Left lung (tissue), 10 donors: ENCODE results near the gene DHDDS. TPM values are rescaled to one million over a fixed set of nuclear protein-coding genes. Genes with fewer than 3 reads are reported as not detected.
"Not testable (repeated sequence)": the region's sequence is repeated elsewhere in the genome, so short reads cannot be mapped to it uniquely, and the experiment has no call there.

ENCODE experiments used
- ATAC-seq: fragments of 200-7000 bp; cut with Tn5 transposase; one replicate; pipeline ENCODE4 v1.9.1; 2020; ENCODE audit warnings: moderate library complexity
- DNase-seq, 4 donors: peaks; one replicate each; pipeline ENCODE4 v3.0.0-alpha.2; 2013 to 2020
- H3K27ac ChIP-seq, 2 donors: fragments of 200-600 bp; sonication (generic) in 1 of 2; one replicate each; pipeline versions ENCODE4 v1.5.0 to v1.8.0; 2020 to 2021
- H3K27me3 ChIP-seq, 2 donors: fragments of 200-600 bp; sonication (generic) in 1 of 2; one replicate each; pipeline versions ENCODE4 v1.5.0 to v1.8.0; 2020 to 2021
- H3K36me3 ChIP-seq, 2 donors: fragments of 200-600 bp; sonication (generic) in 1 of 2; one replicate each; pipeline versions ENCODE4 v1.5.0 to v1.8.0; 2020 to 2021
- H3K4me1 ChIP-seq, 2 donors: fragments of 200-600 bp; one replicate each; pipeline ENCODE4 v1.8.0; 2021
- H3K4me3 ChIP-seq, 2 donors: fragments of 200-600 bp; sonication (generic) in 1 of 2; one replicate each; pipeline versions ENCODE4 v1.5.0 to v1.8.0; 2020 to 2021; ENCODE audit warnings: mild to moderate bottlenecking in 1 of 2
- H3K9me3 ChIP-seq, 2 donors: fragments of 200-600 bp; sonication (generic) in 1 of 2; one replicate each; pipeline versions ENCODE4 v1.5.0 to v1.8.0; 2020 to 2021
- CTCF ChIP-seq, 2 donors: fragments of 200-600 bp; sonication (generic) in 1 of 2; IDR thresholded peaks; one replicate each; pipeline versions ENCODE4 v1.5.0 to v1.8.0; 2021; ENCODE audit warnings: antibody characterized with exemption in 2 of 2
- intact Hi-C, 2 donors: fragments of 100-400 bp; cut with DNase I; formaldehyde crosslinking; loops; one replicate each; pipeline versions ENCODE4 v1.11.2 to v1.14.2; 2022
- polyA plus RNA-seq, 6 donors: library from polyadenylated mRNA; unstranded; fragments of 120-200 nt; gene quantifications; one replicate each; pipeline ENCODE4 v1.2.1, GENCODE V29; 2013; ENCODE audit not compliant: insufficient read length in 6 of 6
- total RNA-seq, 2 donors: library from RNA; stranded (reverse); fragmentation: NEBNext Ultra II Directional; extraction: Animal tissue kit (Norgen Biotek cat#: 25700); gene quantifications; one replicate each; pipeline ENCODE4 v1.2.1, GENCODE V29; 2021
- donor health status: DM: no; HTN: yes; CAD: no.
- donor health status: DM: no; HTN: no; CAD: no.

Gene DHDDS
- total and polyA plus RNA-seq, 8 donors = 34.5 to 56.0 (median 36.1) TPM

GRCh38 chr1:26493267-26493666 is 61.1 kb downstream of the DHDDS start:
- no peaks in the 10 kb centered on the region for H3K4me1 ChIP-seq
- H3K27me3 ChIP-seq = no peaks in the 10 kb centered on the region
- H3K4me3 ChIP-seq = no peak overlapping the region
- intact Hi-C loops = no loop called here
- no peak overlapping the region for H3K27ac ChIP-seq
- no peak for DNase-seq
- ATAC-seq = no peak
- H3K9me3 ChIP-seq = no peaks in the 10 kb centered on the region
- no peak for TF ChIP-seq CTCF (IDR thresholded peaks at IDR 0.05)
- no peaks in the 10 kb centered on the region for H3K36me3 ChIP-seq

DNA sequence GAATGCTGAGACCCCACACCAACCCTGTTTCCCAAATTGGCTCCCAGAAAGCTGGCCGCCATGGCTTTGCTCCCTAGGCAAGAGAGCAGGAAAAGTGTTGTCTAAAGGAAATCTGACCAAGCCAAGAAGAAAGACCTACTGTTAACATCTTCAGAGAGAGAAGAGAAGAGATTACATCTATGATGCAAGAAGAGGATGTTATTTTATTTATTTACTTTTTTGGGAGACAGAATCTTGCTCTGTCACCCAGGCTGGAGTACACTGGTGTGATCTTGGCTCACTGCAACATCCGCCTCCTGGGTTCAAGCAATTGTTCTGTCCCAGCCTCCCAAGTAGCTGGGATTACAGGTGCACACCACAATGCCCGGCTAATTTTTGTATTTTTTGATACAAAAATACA is 61.8 kb downstream of the DHDDS start:
- Histone ChIP-seq H3K36me3 (no peaks in the 10 kb centered on the region), H3K4me1 (no peaks in the 10 kb centered on the region), H3K4me3 (no peak overlapping the region), H3K27ac (no peak overlapping the region), H3K9me3 (no peaks in the 10 kb centered on the region), H3K27me3 (no peaks in the 10 kb centered on the region)
- ATAC-seq (no peak), DNase-seq (no peak)
- intact Hi-C loops = no loop called here
- no peak for TF ChIP-seq CTCF (IDR thresholded peaks at IDR 0.05)

- Histone ChIP-seq H3K4me1 (peaks cover 0 to 15% of the 10 kb centered on the region in 2 donors), H3K36me3 (no peaks in the 10 kb centered on the region), H3K27me3 (no peaks in the 10 kb centered on the region), H3K27ac (no peak overlapping the region), H3K9me3 (no peaks in the 10 kb centered on the region), H3K4me3 (no peak overlapping the region)
- intact Hi-C loops = no loop called here
- TF ChIP-seq CTCF (IDR thresholded peaks at IDR 0.05) = no peak
- DNase-seq (peak in 2 of 4 donors; percentile 69 to 91), ATAC-seq (no peak)
Observed at GRCh38 chr1:26496861-26497260, 64.7 kb downstream of the DHDDS start.

GRCh38 chr1:26498894-26499293 is 66.8 kb downstream of the DHDDS start:
- Histone ChIP-seq H3K4me3 (no peak overlapping the region), H3K4me1 (peaks cover 0 to 19% of the 10 kb centered on the region in 2 donors), H3K36me3 (no peaks in the 10 kb centered on the region), H3K27ac (no peak overlapping the region), H3K9me3 (no peaks in the 10 kb centered on the region), H3K27me3 (no peaks in the 10 kb centered on the region)
- intact Hi-C loops = no loop called here
- DNase-seq (no peak), ATAC-seq (no peak)
- TF ChIP-seq CTCF (IDR thresholded peaks at IDR 0.05) = no peak

GRCh38 chr1:26500488-26501175 is 68.5 kb downstream of the DHDDS start:
- intact Hi-C loops = no loop called here
- TF ChIP-seq CTCF (IDR thresholded peaks at IDR 0.05) = no peak
- Histone ChIP-seq H3K27me3 (no peaks in the 10 kb centered on the region), H3K4me1 (peaks cover 0 to 19% of the 10 kb centered on the region in 2 donors), H3K36me3 (no peaks in the 10 kb centered on the region), H3K9me3 (no peaks in the 10 kb centered on the region), H3K4me3 (peak overlapping the region; percentile 60 to 82), H3K27ac (peak overlapping the region; percentile 95)
- DNase-seq (peak; percentile 86 to 99 (median 90)), ATAC-seq (peak; percentile 93)

- H3K9me3 ChIP-seq, H3K4me3 ChIP-seq, H3K4me1 ChIP-seq, H3K36me3 ChIP-seq, intact Hi-C loops, H3K27me3 ChIP-seq, DNase-seq: not testable (repeated sequence)
- peak overlapping the region in 1 of 2 donors; percentile 18 for H3K27ac ChIP-seq
- peak; percentile 91 for ATAC-seq
Observed at GRCh38 chr1:26510711-26511110, 78.6 kb downstream of the DHDDS start.

DNA sequence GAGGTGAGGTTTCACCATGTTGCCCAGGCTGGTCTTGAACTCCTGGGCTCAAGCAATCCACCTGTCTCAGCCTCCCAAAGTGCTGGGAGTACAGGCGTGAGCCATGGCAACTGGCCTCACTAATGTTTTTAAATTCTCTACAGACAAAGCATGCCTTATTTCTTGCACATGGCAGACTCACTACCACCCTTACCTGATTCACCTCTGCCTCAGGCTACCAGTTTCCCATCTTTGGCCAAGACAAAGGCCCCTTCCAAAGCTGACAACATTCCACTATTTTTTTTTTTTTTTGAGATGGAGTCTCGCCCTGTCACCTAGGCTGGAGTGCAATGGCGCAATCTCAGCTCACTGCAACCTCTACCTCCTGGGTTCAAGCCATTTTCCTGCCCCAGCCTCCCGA is 83.7 kb downstream of the DHDDS start:
- H3K27me3 ChIP-seq, H3K4me1 ChIP-seq, H3K9me3 ChIP-seq, H3K36me3 ChIP-seq, H3K27ac ChIP-seq, H3K4me3 ChIP-seq, DNase-seq, ATAC-seq, intact Hi-C loops: not testable (repeated sequence)
